GM21619 (cell line): Measurements from ENCODE around the gene ZNF471.

Source experiments
- ATAC-seq: cut with Tn5 transposase; IDR thresholded peaks from one replicate; pipeline ENCODE4 v1.9.1; 2021; ENCODE audit not compliant: unreplicated experiment

ZNF471 gene

DNA sequence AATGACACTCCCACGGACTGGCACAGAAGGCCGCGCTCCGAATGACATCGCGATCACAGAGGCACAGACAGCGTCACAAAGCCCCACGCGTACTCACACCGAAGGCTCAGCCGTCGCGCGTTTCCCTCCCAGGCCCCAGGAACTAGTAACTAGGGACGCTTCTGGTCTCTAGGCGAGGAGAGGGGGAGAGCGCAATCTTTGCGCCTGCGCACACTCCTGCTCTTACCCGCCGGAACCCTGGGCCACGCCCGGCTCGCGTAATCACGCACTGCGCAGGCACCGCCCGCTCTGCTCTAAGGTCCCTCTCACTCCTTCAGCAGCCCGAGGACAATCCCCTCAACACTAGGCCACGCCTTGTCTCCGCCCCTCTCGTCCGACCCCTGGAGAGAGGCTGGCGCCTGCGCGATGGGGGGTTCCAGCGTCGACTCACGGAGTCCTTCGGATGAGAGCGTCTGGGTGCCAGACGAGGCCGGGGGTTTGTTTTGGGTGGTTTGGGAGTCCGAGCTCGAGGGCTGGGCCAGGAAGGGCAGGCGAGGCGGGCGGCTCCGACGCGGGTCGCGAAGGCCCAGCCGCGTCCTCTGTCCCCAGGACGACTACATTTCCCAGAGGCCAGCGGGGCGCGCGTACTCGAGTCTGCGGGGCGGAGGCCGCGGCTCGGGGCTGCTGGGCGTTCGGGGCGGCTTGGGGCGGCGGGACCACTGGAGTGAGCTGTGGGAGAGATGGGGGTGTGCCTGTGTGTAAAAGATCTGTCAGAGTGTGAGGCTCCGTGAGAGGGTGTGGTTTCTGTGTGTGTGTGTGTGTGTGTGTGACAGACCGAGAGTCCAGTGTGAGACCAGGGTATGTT is at the start of gene ZNF471:
Gene ZNF471, plus strand, starts transcription at position 410 of the 844 bp plus-strand sequence. CDS start 3,717 bp downstream, outside the sequence.
- no peak for ATAC-seq

DNA sequence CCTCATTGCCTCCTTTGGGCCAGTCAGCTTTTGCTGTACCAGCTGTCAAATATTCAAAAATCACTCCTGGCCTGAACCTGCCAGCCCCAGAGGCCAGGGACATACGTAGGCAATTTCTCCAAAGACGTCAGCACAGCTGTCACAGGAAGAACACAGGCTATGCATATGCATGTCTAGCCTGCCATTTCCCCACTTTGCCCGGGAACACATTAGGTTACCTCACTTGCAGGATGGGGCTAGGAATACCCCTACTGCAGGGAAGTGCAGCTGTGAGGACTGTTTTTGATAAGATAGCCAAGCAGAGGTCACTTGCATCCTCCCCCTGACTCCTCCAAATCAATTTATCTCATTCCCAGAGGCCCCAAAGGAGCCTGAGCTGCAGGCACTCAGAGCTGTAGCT is 33.3 kb upstream of the ZNF471 start:
- ATAC-seq = no peak

DNA sequence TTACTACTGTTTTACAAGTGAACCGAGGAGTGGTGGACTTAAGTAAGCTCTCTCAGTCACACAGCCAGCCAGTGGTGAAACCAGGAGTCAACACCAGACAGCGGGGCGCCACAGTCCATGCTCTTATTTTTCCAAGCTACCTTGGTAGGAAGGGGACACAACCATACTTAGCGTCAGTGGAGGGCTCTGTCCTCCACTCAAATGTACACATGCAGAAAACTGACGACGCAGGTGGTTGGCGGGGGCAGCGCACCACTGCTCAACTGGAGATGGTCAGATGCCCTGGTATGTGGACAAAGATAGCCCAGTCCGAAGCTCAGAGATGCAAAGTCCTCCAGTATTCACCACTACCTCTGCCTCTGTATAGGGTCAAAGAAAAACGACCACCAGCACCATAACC is 31.6 kb upstream of the ZNF471 start:
- ATAC-seq = no peak

- ATAC-seq = no peak
These were observed 30.8 kb upstream of the ZNF471 start, which contains the start of gene ZNF667 for GRCh38 chr19:56476651-56477428. TSS of gene ZNF667 (minus strand) at chr19:56477345. CDS start at chr19:56462370, 14,975 bp downstream.

- no peak for ATAC-seq
These were observed 30.0 kb upstream of the ZNF471 start for GRCh38 chr19:56477429-56478338.

DNA sequence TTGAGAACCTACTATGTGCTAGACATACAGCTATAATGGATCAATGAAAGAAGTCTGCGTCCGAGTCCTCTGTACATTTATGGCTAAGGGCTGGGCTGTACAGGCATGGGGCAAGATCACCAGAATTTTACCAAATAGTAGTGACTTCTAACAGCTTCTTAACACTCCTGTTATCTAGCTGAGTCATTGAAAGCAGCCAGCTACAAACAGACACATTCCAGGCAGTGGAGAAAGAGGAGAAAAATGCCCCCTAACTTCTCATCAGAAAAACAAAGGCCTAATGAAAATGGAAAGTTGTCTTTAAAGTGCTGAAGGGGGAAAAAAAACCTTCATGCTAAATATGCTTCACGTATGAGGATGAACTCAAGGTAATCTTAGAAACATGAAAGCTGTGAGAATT is 16.3 kb upstream of the ZNF471 start:
- ATAC-seq = no peak

- ATAC-seq = no peak
These were observed 3.1 kb upstream of the ZNF471 start for GRCh38 chr19:56504581-56504980.

- no peak for ATAC-seq
These were observed 679 bp downstream of the ZNF471 start for GRCh38 chr19:56508290-56508778.

- no peak for ATAC-seq
These were observed 17.7 kb downstream of the ZNF471 start for GRCh38 chr19:56525214-56525860.

GRCh38 chr19:56537442-56537841 is 29.8 kb downstream of the ZNF471 start:
- no peak for ATAC-seq

GRCh38 chr19:56538254-56538760 is 30.7 kb downstream of the ZNF471 start:
- ATAC-seq = peak; percentile 88

- ATAC-seq = peak; percentile 32
These were observed 31.2 kb downstream of the ZNF471 start, which contains the start of gene ZFP28 for GRCh38 chr19:56538761-56539263. TSS of gene ZFP28 (plus strand) at chr19:56538948. CDS start at chr19:56539019, 71 bp downstream.

GRCh38 chr19:56543776-56544175 is 36.1 kb downstream of the ZNF471 start:
- ATAC-seq = no peak

GRCh38 chr19:56547535-56547934 is 39.9 kb downstream of the ZNF471 start:
- no peak for ATAC-seq

GRCh38 chr19:56554272-56554869 is 46.7 kb downstream of the ZNF471 start:
- no peak for ATAC-seq

DNA sequence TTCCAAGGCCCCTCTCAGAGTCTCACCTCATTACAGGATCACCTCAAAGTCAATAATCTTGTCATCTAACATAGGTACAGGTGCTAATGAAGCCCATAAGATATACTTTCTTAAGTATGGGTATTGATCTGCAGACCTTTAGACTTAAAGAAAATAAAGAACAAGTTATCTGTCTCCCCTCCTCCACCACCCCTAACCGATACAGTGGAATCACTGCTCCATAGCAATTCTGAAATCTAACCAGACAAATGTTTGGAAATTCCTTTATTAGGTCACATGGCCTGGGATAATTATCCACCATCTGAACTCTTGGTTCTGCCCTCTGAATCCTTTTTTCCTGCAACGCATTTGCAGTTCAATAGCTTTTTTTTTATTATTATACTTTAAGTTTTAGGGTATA is 55.1 kb downstream of the ZNF471 start:
- no peak for ATAC-seq

- ATAC-seq = peak; percentile 22
These were observed 59.2 kb downstream of the ZNF471 start for GRCh38 chr19:56566904-56567273.

- ATAC-seq = peak; percentile 96
These were observed 59.8 kb downstream of the ZNF471 start, which contains the start of gene ZNF470 for GRCh38 chr19:56567274-56568120. TSS of gene ZNF470 (plus strand) at chr19:56567468. CDS start at chr19:56570312, 2,844 bp downstream.
